ENCODE measurements around the gene ZNF407.

ZNF407 gene

DNA sequence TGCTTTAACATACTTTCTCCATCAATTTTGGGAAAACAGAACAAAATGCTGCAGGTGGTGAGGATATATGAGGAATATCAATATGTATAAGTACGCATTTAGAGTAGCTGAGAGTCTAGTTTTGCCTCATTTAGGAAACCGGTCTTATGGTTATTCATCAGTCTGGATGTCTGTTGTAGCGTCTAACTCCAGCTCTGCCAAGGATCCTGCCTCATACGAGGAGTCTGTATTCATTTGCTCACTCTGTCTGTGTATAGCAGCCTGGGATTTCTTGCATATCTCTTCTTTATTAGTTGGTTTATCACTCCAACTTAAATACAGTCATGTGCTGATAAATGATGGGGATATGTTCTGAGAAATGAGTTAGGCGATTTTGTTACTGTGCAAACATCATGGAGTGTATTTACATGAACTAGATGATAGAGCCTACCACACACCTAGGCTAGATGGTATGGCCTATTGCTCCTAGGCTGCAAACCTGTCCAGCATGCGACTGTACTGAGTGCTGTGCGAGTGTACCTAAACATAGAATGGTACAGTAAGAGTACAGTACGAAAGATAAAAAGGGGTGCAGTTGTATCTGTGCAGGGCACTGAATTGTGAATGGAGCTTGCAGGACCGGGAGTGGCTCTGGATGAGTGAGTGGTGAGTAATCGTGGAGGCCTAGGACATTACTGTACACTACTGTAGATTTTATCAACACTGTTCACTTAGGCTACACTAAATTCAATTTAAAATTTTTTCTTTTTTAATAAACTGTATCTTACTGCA lies 148.1 kb downstream of the ZNF407 start:
- H3K36me3 ChIP-seq (ENCODE audit: low read depth): no peaks in the 10 kb centered on the region
- peak overlapping the region; percentile 69 for H3K27ac ChIP-seq (ENCODE audit: poor library complexity, severe bottlenecking)
- no peaks in the 10 kb centered on the region for H3K27me3 ChIP-seq (ENCODE audit: insufficient read depth, poor library complexity, severe bottlenecking)
- TF ChIP-seq, protein P1, sequence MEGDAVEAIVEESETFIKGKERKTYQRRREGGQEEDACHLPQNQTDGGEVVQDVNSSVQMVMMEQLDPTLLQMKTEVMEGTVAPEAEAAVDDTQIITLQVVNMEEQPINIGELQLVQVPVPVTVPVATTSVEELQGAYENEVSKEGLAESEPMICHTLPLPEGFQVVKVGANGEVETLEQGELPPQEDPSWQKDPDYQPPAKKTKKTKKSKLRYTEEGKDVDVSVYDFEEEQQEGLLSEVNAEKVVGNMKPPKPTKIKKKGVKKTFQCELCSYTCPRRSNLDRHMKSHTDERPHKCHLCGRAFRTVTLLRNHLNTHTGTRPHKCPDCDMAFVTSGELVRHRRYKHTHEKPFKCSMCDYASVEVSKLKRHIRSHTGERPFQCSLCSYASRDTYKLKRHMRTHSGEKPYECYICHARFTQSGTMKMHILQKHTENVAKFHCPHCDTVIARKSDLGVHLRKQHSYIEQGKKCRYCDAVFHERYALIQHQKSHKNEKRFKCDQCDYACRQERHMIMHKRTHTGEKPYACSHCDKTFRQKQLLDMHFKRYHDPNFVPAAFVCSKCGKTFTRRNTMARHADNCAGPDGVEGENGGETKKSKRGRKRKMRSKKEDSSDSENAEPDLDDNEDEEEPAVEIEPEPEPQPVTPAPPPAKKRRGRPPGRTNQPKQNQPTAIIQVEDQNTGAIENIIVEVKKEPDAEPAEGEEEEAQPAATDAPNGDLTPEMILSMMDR (IDR thresholded peaks at IDR 0.05; ENCODE audit: poor library complexity, severe bottlenecking): no peak
- DNase-seq (ENCODE audit: low spot score) (peak; percentile 68), ATAC-seq (ENCODE audit: low read depth) (peak; percentile 100)
- peaks cover 27% of the 10 kb centered on the region for H3K4me1 ChIP-seq (ENCODE audit: insufficient read depth, poor library complexity, severe bottlenecking)
- no peaks in the 10 kb centered on the region for H3K9me3 ChIP-seq (ENCODE audit: severe bottlenecking)
- no peak overlapping the region for H3K4me3 ChIP-seq (ENCODE audit: severe bottlenecking)

DNA sequence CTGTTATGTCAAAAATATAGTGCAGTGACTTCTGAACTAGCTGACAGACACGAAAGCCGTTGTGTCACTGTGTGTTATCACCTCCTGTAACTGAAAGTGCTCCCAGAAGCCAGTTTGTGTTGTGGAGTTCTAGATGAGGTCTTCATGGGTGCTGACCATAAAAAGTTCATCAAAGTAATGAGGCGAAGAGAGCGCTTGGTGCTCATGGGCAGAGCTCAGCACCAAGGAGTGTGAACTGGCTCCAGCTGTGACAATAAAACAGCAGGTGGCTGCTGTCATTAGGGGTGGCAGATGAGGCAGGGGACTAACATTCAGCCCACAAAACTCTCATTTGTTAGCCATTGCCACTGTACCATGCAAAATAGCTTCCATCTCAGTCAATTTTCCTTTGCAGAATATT lies 151.1 kb downstream of the ZNF407 start:
- H3K4me1 ChIP-seq (ENCODE audit: insufficient read depth, poor library complexity, severe bottlenecking): peaks cover 27% of the 10 kb centered on the region
- H3K9me3 ChIP-seq (ENCODE audit: severe bottlenecking): no peaks in the 10 kb centered on the region
- ATAC-seq (ENCODE audit: low read depth) (no peak), DNase-seq (ENCODE audit: low spot score) (no peak)
- H3K36me3 ChIP-seq (ENCODE audit: low read depth): no peaks in the 10 kb centered on the region
- TF ChIP-seq, protein P1 (IDR thresholded peaks at IDR 0.05; ENCODE audit: poor library complexity, severe bottlenecking): no peak
- no peak overlapping the region for H3K4me3 ChIP-seq (ENCODE audit: severe bottlenecking)
- no peaks in the 10 kb centered on the region for H3K27me3 ChIP-seq (ENCODE audit: insufficient read depth, poor library complexity, severe bottlenecking)
- no peak overlapping the region for H3K27ac ChIP-seq (ENCODE audit: poor library complexity, severe bottlenecking)

DNA sequence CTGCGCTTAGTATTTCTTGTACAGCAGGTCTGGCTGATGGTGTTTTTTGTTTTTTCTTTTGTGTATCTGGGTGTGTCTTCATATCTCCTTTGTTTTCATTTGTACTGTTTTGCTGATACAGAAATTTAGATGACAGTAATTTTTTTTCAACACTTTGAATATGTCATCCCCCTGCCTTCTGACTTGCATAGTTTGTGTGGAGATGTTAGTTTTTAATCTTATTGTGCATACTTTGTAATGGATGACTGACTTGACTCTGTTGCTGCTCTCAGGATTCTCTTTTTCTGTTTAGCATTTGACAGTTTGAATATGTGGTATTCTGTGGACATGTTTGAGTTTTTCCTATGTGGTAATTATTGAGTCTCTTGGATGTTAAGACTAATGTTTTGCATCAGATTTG lies 161.3 kb downstream of the ZNF407 start:
- H3K36me3 ChIP-seq (ENCODE audit: low read depth): no peaks in the 10 kb centered on the region
- TF ChIP-seq, protein P1 (IDR thresholded peaks at IDR 0.05; ENCODE audit: poor library complexity, severe bottlenecking): no peak
- DNase-seq (ENCODE audit: low spot score): no peak
- H3K4me1 ChIP-seq (ENCODE audit: insufficient read depth, poor library complexity, severe bottlenecking): no peaks in the 10 kb centered on the region
- no peaks in the 10 kb centered on the region for H3K27me3 ChIP-seq (ENCODE audit: insufficient read depth, poor library complexity, severe bottlenecking)
- ATAC-seq (ENCODE audit: low read depth): no peak
- no peak overlapping the region for H3K4me3 ChIP-seq (ENCODE audit: severe bottlenecking)
- H3K9me3 ChIP-seq (ENCODE audit: severe bottlenecking): no peaks in the 10 kb centered on the region
- H3K27ac ChIP-seq (ENCODE audit: poor library complexity, severe bottlenecking): no peak overlapping the region

DNA sequence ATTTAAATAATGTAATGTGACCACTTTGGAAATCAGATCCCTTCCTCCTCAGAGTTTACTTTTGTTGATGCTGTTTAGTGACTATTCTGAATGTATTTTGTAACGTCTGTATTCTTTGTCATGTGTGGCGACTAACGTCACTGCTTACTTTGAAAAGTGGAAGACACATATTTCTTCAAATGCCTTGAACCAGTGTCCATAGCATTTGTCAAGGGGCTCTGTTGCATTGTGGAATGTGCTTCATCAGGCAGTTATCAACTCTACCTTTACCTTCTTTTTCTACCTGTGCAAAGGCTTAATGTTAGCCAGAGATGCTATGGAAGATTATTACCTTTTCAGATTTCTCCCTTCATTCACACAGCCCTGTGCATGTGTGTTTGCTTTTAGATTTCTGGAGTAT lies 162.4 kb downstream of the ZNF407 start:
- Histone ChIP-seq H3K36me3 (ENCODE audit: low read depth) (no peaks in the 10 kb centered on the region), H3K27ac (ENCODE audit: poor library complexity, severe bottlenecking) (no peak overlapping the region), H3K4me1 (ENCODE audit: insufficient read depth, poor library complexity, severe bottlenecking) (no peaks in the 10 kb centered on the region), H3K9me3 (ENCODE audit: severe bottlenecking) (no peaks in the 10 kb centered on the region), H3K4me3 (ENCODE audit: severe bottlenecking) (no peak overlapping the region), H3K27me3 (ENCODE audit: insufficient read depth, poor library complexity, severe bottlenecking) (no peaks in the 10 kb centered on the region)
- TF ChIP-seq, protein P1 (IDR thresholded peaks at IDR 0.05; ENCODE audit: poor library complexity, severe bottlenecking): no peak
- DNase-seq (ENCODE audit: low spot score) (no peak), ATAC-seq (ENCODE audit: low read depth) (no peak)

DNA sequence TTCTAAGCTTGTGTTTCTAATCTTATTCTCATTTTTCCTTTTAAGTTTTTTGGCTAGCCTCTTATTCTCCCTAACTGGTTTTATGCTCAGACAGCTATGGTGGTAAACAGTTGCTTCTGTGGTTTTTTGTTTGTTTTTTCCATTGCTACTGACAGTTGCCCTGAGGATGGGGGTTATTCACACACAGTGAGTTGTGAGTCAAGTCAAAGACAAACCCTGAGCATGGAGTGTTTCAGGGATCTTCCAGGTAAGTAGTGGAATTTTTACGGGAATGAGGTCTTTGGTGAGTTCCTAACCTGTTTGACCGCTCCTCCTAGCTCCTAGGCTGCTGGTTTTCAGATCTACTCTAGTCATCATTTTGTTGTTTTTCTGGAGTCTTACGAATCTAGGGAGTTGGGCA lies 162.8 kb downstream of the ZNF407 start:
- Histone ChIP-seq H3K4me1 (ENCODE audit: insufficient read depth, poor library complexity, severe bottlenecking) (no peaks in the 10 kb centered on the region), H3K4me3 (ENCODE audit: severe bottlenecking) (no peak overlapping the region), H3K27me3 (ENCODE audit: insufficient read depth, poor library complexity, severe bottlenecking) (no peaks in the 10 kb centered on the region), H3K9me3 (ENCODE audit: severe bottlenecking) (no peaks in the 10 kb centered on the region), H3K27ac (ENCODE audit: poor library complexity, severe bottlenecking) (no peak overlapping the region), H3K36me3 (ENCODE audit: low read depth) (no peaks in the 10 kb centered on the region)
- TF ChIP-seq, protein P1 (IDR thresholded peaks at IDR 0.05; ENCODE audit: poor library complexity, severe bottlenecking): no peak
- no peak for ATAC-seq (ENCODE audit: low read depth)
- no peak for DNase-seq (ENCODE audit: low spot score)

All from RWPE2 (cell line).